HG03064 (cell line): ENCODE results near the gene AIG1.
"Not testable (repeated sequence)": the region's sequence is repeated elsewhere in the genome, so short reads cannot be mapped to it uniquely, and the experiment has no call there.

Experiments
- ATAC-seq: cut with Tn5 transposase; IDR thresholded peaks from one replicate; pipeline ENCODE4 v1.9.1; 2021; ENCODE audit warnings: low read depth; ENCODE audit not compliant: unreplicated experiment

AIG1 gene

DNA sequence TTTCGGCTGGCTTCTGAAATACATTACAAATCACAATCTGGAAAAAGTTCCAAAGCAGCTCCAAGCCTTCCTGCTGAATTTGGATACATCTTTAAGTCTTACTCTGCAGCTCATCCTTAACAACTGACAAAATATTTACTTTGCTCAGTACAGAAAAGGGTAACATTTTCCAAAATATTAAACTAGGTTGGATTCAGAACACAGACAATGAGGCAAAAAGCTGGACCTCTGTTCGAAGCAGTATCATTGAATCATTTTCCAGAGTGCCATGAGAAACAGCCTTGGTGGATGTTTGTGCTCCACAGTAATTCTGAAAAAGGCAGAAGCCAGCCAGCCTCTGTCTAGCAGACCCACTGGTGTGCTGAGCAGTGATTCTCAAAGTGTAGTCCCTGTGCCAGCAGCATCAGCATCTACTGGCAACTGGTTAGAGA lies 162.1 kb downstream of the AIG1 start:
- no peak for ATAC-seq

DNA sequence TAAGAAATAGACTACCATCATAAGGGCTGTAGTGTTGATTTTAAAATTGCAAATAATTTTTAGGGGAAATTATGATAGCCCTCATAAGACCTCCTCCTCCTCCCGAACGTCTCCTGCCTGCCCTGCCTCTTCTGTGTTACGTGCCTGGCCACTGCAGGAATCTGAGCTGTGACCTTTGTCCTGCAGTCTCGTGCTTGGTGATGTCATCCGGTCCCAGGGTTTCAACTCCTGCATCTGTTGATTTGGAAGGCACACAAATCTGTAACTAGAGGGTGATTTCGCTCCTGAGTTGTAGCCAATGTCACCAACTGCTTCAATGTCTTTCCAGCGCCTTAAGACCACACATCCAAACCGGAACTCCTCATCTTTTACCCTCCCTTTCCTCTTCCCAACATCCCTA lies 163.2 kb downstream of the AIG1 start:
- no peak for ATAC-seq

DNA sequence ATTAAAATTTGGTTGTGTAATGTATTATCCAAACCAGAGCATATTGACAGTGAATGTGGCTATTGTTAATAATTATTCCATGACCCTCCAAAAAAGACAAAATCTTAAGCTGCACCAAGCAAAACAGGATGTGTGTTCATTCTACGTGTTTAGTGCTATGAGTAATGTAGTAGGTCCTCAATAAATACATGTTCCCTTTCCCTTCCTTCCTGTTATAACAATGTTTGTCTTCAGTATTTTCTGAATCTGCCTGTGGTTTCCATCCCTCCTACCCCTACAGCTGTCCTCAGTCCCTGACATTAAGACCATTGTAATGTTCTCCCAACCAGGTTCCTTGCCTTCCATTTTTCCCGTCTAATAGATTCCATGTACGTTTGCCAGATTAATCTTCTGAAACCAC lies 163.8 kb downstream of the AIG1 start:
- ATAC-seq: no peak

DNA sequence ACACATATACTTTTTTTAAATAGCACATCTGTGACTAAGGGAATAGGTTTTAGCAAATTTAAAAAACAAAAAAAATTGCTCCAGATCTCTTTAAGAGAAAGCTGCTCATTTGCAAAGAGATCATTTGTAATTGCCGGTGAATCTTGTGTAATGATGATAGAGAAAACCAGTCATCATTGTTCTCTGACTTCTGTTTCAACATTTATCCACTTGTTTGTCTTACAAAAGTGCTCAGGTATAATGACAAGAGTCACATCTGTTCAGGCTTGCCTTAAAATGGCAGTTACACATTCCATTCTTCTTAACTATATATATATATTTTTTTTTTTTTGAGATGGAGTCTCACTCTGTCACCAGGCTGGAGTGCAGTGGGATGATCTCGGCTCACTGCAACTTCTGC lies 165.2 kb downstream of the AIG1 start:
- ATAC-seq: no peak

DNA sequence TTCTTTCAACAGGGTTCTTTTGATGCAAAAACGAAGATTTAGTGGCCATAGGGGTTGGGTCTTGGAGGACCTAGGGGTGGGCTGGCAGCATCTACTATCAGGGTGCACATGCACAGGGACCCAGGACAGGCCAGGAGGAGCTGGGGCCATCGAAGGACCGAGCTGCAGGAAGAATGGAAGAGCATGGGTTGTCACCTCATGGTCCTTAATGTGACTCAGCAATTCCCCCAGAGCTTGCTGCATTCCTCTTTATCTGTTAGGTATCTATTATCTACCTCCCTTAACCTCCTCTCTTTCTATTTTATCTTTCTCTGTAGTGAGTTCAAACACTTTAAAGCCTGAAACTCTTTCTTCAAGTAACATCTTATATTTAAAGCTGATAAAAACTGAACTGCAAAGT lies 167.0 kb downstream of the AIG1 start:
- ATAC-seq: no peak

DNA sequence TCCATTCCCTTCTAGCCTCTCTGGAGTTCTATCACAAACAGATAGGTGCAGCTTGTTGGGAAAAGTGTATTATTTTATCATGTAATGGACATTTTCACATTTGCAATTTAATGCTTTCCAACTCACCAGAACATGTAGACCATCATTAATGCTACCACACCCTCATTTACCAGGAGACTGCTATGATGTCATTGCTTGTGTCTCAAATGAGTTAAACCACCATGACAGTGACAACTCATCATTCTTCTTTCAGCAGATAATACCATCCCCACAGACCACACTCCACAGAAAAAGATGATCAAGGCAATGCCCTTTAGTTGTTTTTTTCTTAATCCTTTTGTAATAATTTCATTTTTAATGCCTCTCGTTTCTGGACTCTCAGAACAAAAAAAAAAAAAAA lies 168.7 kb downstream of the AIG1 start:
- no peak for ATAC-seq

DNA sequence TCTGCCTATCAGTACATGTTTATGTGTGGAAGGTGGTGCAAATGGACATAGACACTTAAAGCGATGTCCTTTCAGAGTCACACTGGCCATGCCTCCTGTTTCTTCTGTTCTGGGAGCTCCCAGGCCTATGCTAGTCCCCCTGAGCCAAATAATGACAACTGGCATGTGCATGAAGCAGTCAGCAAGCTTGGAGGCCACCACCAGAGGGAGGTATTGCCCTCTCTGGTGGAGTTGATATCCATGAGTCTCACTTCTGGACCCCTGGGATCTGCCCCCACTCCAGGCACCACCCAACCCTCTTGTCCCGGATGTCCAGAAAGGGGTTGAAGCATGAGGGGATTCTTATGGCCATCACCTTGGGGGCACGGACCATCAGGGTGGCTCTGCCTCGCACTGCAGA lies 172.2 kb downstream of the AIG1 start:
- no peak for ATAC-seq

DNA sequence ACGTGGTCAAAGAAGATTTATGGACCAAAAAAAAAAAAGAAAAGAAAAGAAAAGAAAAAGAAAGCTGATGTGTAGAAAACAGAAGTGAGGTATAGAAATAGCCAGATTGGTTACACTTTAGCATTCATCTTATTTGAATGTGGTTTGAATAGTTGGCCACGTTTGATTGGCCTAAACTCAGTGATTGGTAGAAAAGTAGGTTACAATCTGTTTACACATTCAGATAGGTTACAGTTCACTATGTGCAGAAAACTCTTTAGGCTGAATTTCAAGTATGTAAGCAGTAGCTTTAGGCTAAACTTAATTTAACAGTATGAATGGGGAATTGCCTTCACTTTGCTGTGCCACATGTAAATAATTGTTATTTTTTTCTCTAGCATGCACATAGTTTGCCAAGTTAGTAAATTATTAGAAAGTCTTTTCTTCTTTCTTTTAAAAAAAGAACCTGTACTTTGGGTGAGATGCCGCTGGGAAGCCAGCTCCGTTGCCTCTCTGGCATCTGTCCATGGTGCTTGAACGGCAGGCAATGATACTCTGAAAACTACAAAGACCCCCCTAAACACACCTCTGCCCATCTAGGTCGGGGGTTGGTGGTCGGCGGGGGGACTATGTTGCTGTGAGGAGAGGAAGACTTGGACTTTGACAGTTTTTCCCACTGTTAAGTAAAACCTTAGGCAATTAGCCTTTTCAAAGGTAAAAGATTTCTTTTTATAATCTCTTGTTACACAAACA lies 173.0 kb downstream of the AIG1 start:
- ATAC-seq: no peak

DNA sequence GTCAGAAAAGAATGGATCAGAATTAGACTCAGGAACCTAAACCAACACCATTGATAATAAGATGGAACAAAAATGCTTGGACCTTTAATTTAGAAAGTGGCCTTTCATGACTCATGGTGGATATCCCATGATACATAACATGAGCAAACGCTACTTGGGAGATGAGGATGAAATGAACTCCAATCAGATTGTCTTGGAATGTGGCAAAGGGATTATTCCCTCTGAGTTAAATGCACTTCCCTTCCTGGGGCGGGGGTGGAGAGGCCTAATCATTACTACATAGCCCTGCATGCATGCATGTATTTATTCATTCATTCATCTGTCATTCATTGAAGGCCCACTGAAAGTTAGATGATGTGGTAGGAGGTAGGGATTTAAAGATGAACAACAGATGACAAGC lies 174.0 kb downstream of the AIG1 start:
- no peak for ATAC-seq

DNA sequence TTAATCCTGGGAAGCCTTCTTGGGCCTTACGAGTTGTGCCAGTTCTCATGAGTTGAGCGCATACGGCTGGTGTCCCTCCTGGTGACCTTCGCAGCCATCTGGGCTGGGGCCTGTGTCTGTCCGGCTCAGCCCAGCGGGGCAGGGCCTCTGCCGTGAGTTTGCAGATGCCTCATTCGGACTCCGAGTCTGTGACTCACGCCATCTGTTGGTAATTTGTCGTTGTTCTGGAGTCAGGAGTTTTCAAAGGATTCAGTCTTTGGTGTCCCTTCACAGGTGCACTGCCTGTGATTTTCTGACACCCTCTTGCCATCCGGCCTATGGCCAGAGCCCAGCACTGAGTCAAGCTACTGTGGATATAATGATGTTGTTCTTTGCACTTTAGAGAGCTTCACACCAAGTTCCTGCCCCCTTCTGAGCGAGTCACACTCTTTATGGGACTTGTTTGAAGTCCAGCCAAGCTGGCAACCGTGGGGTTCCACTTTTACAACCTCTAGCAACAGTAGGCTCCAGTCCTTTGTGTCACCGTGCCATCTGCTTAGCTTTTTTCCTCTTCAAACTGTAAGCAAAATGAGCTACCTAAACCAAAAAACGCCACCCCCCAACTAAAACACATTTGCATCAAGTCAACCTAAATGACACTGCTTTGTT lies 175.6 kb downstream of the AIG1 start:
- no peak for ATAC-seq

DNA sequence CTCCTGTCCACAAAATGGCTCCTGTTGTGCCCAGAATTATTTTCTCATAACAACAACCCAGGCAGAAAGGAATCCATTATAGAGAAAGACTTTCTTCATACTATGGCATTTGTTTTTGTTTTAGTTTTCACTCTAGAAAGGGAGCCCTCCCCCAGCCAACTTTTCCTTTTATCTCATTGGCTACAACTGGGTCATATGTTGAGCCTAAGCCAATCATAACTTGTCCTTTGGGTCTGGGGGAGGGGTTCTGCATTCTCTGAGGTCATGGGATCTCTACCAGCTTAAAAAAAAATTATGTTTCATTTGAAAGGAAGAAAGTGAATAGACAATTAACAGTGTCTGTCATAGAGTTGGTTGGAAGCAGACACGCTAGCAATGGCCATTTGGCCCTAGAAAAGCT lies 177.6 kb downstream of the AIG1 start:
- no peak for ATAC-seq

DNA sequence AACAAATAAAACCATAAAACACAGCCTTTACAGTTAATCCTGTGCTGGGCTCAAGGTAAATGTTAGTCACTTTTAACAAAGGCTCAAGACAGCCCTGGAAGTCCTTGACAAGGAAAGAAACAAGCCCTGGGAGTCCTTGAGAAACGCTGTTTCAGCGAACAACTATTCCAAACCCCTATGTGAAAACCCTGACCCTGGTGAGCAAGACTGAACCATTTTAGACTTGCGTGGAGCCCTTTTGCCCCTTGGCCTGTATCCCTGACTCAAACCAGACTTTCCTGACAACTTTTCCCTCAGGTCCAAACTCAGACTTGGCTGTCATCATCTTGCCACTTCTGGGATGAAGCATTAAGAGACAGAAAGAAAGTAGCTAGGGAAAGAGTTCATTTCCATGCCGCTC lies 180.4 kb downstream of the AIG1 start:
- ATAC-seq: no peak

DNA sequence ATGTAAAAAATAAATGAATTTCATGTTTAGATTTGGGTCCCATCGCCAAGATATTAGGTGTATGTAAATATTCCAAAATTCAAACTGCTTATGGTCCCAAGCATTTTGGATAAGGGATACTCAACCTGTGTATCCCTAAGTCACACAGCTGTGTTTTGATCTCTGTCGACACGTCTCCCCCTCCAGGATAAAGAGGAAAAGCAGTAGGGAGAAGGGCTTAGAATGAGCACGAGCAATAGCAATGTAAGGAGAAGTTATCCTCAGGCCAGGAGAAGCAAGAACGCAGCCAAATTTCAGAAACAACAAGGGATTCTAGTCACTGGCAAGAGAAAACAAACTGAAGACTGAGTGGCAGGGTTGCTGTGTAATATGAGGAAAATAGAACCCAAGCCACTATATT lies 181.2 kb downstream of the AIG1 start:
- no peak for ATAC-seq

DNA sequence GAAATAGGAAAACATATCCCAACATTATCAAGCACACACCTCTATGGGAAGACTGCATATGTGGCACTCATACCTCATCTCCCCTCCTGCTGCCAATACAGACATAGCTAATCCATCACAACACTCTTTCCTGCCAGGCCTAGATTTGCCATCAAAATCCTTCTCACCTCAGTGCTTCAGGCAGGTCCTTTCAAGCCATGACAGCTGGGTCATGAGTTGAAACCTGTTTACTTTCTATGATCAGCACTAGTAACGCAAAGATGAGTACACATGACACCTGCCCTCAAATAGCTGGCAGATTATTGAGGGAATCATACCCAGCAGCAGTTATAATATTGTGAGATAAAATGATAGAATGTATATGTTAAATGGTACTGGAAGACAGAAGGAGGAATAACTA lies 183.1 kb downstream of the AIG1 start:
- ATAC-seq: no peak

DNA sequence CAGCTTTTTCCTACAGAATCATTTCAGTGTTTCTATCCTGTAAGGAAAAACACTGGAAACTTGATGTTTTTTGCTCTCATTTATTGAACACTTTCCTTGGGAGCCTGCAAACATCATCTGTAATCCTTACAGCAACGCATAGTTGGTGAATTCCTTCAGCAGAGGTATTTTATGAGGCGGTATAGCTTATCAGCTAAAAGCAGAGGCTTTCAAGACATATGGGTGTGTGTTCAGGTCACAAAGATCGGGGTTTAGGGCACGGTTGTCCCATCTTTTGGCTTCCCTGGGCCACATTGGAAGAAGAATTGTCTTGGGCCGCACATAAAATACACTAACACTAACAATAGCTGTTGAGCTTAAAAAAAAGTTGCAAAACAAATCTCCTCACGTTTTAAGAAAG lies 185.0 kb downstream of the AIG1 start:
- no peak for ATAC-seq

DNA sequence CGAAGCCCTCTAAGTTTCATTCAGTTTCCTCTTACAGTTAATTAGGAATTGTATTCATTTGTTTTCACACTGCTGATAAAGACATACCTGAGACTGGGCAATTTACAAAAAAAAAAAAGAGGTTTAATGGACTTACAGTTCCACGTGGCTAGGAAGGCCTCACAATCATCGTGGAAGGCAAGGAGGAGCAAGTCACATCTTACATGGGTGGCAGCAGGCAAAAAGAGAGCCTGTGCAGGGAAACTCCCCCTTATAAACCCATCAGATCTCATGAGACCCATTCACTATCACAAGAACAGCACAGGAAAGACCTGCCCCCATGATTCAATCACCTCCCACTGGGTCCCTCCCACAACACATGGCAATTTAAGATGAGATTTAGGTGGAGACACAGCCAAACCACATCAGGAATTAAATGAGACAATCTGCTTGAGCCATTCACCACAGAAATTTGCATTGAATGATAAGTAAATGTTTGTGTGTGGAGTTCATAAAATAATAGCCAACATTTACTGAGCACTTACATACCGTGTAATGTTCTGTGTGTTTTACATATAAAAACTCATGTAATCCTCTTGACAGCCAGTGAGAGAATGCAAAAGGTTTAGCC lies 185.6 kb downstream of the AIG1 start:
- not testable (repeated sequence) for ATAC-seq

DNA sequence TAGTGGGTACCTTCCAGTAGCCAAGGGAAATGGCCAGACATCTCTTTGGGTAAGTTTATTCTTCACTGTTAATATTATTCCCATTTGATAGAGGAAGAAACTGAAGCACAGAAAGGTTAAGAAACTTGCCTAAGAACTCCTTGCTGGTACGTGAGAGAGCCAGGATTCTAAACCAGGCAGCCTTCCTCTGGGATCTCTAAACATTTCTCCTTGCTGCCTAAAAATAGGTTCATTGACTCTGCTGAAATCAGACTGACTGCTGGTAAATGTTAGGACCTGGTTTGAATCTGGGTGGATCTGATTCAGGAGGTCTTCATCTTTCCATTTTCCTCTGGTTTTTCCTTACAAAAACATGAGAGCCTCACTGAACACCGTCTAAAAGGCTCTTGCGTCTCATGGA lies 186.9 kb downstream of the AIG1 start:
- no peak for ATAC-seq

DNA sequence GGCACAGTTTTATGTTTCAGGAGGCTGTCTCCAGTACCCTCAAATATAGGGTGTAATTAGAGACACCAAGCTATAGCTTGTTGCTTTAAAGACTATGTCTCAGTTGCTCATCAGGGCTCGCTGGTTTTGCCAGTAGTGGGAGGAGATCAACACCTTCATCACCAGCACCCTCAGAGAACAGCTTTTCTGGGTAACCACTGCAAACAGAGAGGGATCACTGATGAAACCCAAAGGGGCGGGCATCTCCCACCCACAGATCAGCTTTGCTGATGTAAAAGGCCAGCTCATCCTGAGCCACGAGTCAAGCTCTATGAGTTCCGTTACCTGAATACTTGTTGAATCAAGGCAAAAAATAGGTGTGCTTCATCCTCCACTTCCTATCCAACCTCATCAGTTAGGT lies 187.7 kb downstream of the AIG1 start:
- ATAC-seq: no peak

DNA sequence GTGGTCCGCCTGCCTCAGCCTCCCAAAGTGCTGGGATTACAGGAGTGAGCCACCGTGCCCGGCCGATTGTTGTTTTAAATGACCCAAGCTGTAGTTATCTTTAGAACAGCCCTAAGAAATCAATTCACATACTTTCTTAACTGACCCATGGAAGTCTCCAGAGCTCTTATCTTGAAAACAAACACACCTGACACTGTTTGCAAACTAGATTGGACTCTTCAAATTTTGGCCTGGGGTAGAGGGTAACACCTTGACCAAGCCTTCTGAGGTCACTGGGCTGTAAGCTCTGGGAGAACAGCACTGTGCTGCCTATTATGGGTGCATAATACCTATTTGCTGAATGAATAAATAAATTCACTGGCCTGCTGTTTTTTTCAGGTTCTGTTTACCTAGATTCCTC lies 190.6 kb downstream of the AIG1 start:
- no peak for ATAC-seq

DNA sequence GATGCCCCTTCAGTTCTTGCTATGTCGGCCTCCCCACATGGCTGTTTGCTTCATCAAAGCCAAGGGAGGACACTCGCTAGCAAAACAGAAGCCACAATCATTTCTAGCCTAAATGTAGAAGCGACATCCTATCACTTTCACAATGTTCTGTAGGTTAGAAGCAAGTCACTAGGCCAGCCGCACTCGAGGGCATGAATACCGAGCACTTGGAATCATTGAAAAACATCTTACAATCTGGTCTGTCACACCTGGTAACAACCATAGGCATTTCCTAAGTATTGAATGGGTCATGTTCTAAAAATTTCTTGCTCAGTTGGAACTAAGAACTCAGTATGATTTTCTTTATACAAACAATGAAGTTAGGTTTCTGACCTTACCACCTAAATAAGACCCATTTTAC lies 192.3 kb downstream of the AIG1 start:
- no peak for ATAC-seq

DNA sequence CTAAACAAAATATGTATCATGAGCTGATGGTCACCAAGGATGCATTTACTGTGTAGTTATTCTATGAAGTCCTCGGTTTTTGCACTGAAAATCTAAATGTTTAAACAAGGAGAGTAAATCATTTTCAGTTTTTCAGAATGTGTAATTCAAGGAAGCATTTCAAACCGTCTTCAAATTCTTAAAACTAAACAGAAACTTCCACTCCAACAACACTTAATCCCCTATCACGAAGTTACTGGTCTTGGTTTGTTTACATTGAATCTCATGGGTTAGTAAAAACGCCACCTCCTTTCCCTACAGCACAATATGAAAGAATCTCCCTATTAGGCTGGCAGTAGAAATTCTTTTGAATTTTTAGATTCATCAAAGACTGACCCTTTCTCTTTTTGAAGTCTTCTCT lies 192.9 kb downstream of the AIG1 start:
- ATAC-seq: no peak

DNA sequence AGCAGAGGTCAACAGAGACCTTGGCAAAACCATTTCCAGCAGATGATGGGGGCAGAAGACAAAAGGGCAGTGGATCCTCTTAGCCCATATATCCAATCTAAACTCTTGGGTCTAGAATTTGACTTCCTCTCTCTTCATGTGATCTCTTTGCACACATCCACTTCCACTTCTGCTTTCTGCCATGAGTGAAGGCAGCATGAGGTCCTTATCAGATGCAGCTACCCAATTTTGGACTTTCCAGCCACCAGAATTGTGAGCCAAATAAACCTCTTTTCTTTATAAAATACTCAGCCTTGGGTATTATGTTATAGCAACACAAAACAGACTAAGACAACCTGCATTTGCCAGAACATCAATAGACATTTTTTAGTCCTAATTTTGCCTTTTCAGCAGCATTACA lies 198.3 kb downstream of the AIG1 start:
- no peak for ATAC-seq
